SK-N-SH (cell line): ENCODE measurements around the gene RAD51B. TPM values are rescaled to one million over a fixed set of nuclear protein-coding genes. Genes with fewer than 3 reads are reported as not detected.

Experiments used
- CTCF ChIA-PET: fragments of 300-600, 350-600 bp; formaldehyde crosslinking; extraction: SDS; loops from one replicate; lab custom pipeline; 2021; lab: Yijun Ruan, JAX
- POLR2A ChIA-PET: fragments of 350-600 bp; sonication (Branson Sonifier 250); formaldehyde crosslinking; extraction: SDS; loops from one replicate; lab custom pipeline; 2020; ENCODE audit warnings: antibody characterized with exemption, inconsistent platforms; lab: Yijun Ruan, JAX
- DNase-seq: peaks from one replicate; pipeline ENCODE4 v3.0.0; 2012
- H2AFZ ChIP-seq: fragments of 200-600 bp; sonication (generic); 2 replicates; pipeline ENCODE4 v1.8.1; 2016; ENCODE audit warnings: antibody characterized with exemption, mild to moderate bottlenecking, low read depth
- H3F3A ChIP-seq: fragments of 200-600 bp; sonication (generic); replicated peaks from 2 replicates; pipeline ENCODE3; 2016; ENCODE audit warnings: antibody characterized with exemption, mild to moderate bottlenecking; ENCODE audit not compliant: insufficient read depth
- H3K27ac ChIP-seq, 2 experiments: fragments of 200-500 bp in 1 of 2; fragments of 200-600 bp in 1 of 2; sonication (Bioruptor generic) in 1 of 2; sonication (generic), shearing (Covaris generic) in 1 of 2; 2 replicates each; pipeline versions ENCODE4 v1.5.1 to v1.6.1; 2014 to 2016; ENCODE audit warnings: low read depth in 2 of 2, inconsistent platforms in 1 of 2, low read length in 1 of 2, mild to moderate bottlenecking in 1 of 2, mixed read lengths in 1 of 2
- H3K27me3 ChIP-seq: fragments of 200-600 bp; sonication (generic), shearing (Covaris generic); 2 replicates; pipeline ENCODE4 v1.6.1; 2016; ENCODE audit warnings: mixed run types; ENCODE audit not compliant: insufficient read depth
- H3K36me3 ChIP-seq, 2 experiments: fragments of 200-500 bp in 1 of 2; fragments of 200-600 bp in 1 of 2; sonication (Bioruptor generic) in 1 of 2; sonication (generic) in 1 of 2; replicated peaks in 1 of 2; 2 replicates each; pipeline versions ENCODE3 to v1.5.1; 2014 to 2016; ENCODE audit warnings: low read length in 1 of 2, mild to moderate bottlenecking in 1 of 2; ENCODE audit not compliant: insufficient read depth in 2 of 2, control insufficient read depth in 1 of 2
- H3K4me1 ChIP-seq, 2 experiments: fragments of 200-500 bp in 1 of 2; fragments of 200-600 bp in 1 of 2; sonication (Bioruptor generic) in 1 of 2; sonication (generic), shearing (Covaris generic) in 1 of 2; 2 replicates each; pipeline versions ENCODE4 v1.5.1 to v1.6.1; 2014 to 2016; ENCODE audit warnings: low read depth in 1 of 2, low read length in 1 of 2, mixed run types in 1 of 2; ENCODE audit not compliant: insufficient read depth in 2 of 2, control insufficient read depth in 1 of 2
- H3K4me2 ChIP-seq: fragments of 200-600 bp; sonication (generic), shearing (Covaris generic); 2 replicates; pipeline ENCODE4 v1.6.1; 2017; ENCODE audit warnings: mixed run types
- H3K4me3 ChIP-seq, 2 experiments: fragments of 200-500 bp in 1 of 2; fragments of 200-600 bp in 1 of 2; sonication (Bioruptor generic) in 1 of 2; sonication (generic), shearing (Covaris generic) in 1 of 2; 2 replicates each; pipeline versions ENCODE4 v1.5.1 to v1.8.1; 2014 to 2016; ENCODE audit warnings: low read depth in 2 of 2, inconsistent platforms in 1 of 2, low read length in 1 of 2, mild to moderate bottlenecking in 1 of 2, mixed read lengths in 1 of 2, moderate library complexity in 1 of 2
- H3K79me2 ChIP-seq: fragments of 200-600 bp; sonication (generic); 2 replicates; pipeline ENCODE4 v1.8.1; 2017; ENCODE audit warnings: mild to moderate bottlenecking; ENCODE audit not compliant: insufficient read depth
- H3K9ac ChIP-seq: fragments of 200-600 bp; sonication (generic); 2 replicates; pipeline ENCODE4 v1.6.1; 2017; ENCODE audit warnings: mixed run types
- H3K9me2 ChIP-seq: fragments of 200-600 bp; sonication (generic); 2 replicates; pipeline ENCODE4 v1.6.1; 2017; ENCODE audit warnings: mixed run types
- H3K9me3 ChIP-seq: fragments of 200-600 bp; sonication (generic); 2 replicates; pipeline ENCODE4 v1.6.1; 2017; ENCODE audit warnings: mixed run types, mild to moderate bottlenecking, moderate library complexity
- H4K20me1 ChIP-seq: fragments of 200-600 bp; sonication (generic); 2 replicates; pipeline ENCODE4 v1.6.1; 2017; ENCODE audit warnings: mild to moderate bottlenecking, mixed run types; ENCODE audit not compliant: insufficient read depth
- CHD2 ChIP-seq: fragments of 150-350 bp; IDR thresholded peaks from 2 replicates; pipeline ENCODE4 v1.6.1; 2018; ENCODE audit warnings: low read length; ENCODE audit not compliant: partially characterized antibody
- ELF1 ChIP-seq: IDR thresholded peaks from 2 replicates; pipeline ENCODE4 v1.4.0; 2012
- EZH2phosphoT487 ChIP-seq: fragments of 200-600 bp; sonication (generic); IDR thresholded peaks from 2 replicates; pipeline ENCODE4 v1.6.1; 2017; ENCODE audit warnings: low read depth, mixed run types, mild to moderate bottlenecking, antibody characterized with exemption, moderate library complexity, borderline replicate concordance
- FOSL2 ChIP-seq: IDR thresholded peaks from 2 replicates; pipeline ENCODE4 v1.4.0; 2012; ENCODE audit warnings: low read depth, mild to moderate bottlenecking, moderate library complexity, borderline replicate concordance
- FOXJ3 ChIP-seq: sonication (generic); formaldehyde crosslinking; IDR thresholded peaks from 2 replicates; pipeline ENCODE4 v1.5.1; 2020; ENCODE audit warnings: mild to moderate bottlenecking, missing genetic modification reagents
- GATA2 ChIP-seq: sonication (generic); formaldehyde crosslinking; IDR thresholded peaks from 2 replicates; pipeline ENCODE4 v1.5.0; 2020; ENCODE audit warnings: mild to moderate bottlenecking, missing genetic modification reagents
- JUND ChIP-seq: IDR thresholded peaks from 2 replicates; pipeline ENCODE4 v1.4.0; 2012
- NFIC ChIP-seq: IDR thresholded peaks from 2 replicates; pipeline ENCODE4 v1.4.0; 2012; ENCODE audit warnings: borderline replicate concordance
- NRF1 ChIP-seq: IDR thresholded peaks from 2 replicates; pipeline ENCODE4 v1.6.1; 2012; ENCODE audit warnings: low read depth, mild to moderate bottlenecking, low read length
- RFX5 ChIP-seq: IDR thresholded peaks from 2 replicates; pipeline ENCODE4 v1.6.1; 2012; ENCODE audit warnings: mild to moderate bottlenecking, improper control_type of control experiment, low read length
- SIN3A ChIP-seq: IDR thresholded peaks from 2 replicates; pipeline ENCODE4 v1.6.1; 2012; ENCODE audit warnings: low read depth, mild to moderate bottlenecking, low read length, moderate library complexity, borderline replicate concordance
- SMC3 ChIP-seq: IDR thresholded peaks from 2 replicates; pipeline ENCODE4 v1.6.1; 2012; ENCODE audit warnings: low read depth, low read length, improper control_type of control experiment
- TAF1 ChIP-seq: IDR thresholded peaks from 2 replicates; pipeline ENCODE4 v1.6.1; 2012; ENCODE audit warnings: low read depth, mild to moderate bottlenecking, low read length, moderate library complexity, borderline replicate concordance
- USF2 ChIP-seq: fragments of 150-350 bp; IDR thresholded peaks from 2 replicates; pipeline ENCODE4 v1.6.1; 2017; ENCODE audit warnings: antibody characterized with exemption, low read length, low read depth, borderline replicate concordance
- ZBTB33 ChIP-seq: IDR thresholded peaks from 2 replicates; pipeline ENCODE4 v1.4.0; 2012; ENCODE audit warnings: low read depth, borderline replicate concordance
- WGBS: methylation state at CpG from one replicate; pipeline ENCODE4 v1.1.6; 2017; ENCODE audit warnings: low lambda C conversion rate; 5-methylcytosine and 5-hydroxymethylcytosine counted together
- polyA plus RNA-seq, 3 experiments: library from polyadenylated mRNA; depleted of rRNA; stranded (reverse); fragments of >200 nt; gene quantifications; 2 replicates each; pipeline ENCODE4 v1.2.3, GENCODE V29; 2012

Gene RAD51B
- polyA plus RNA-seq, 1 of the 3 experiments (the other 2 are of a cell fraction) = 6.0 TPM

GRCh38 chr14:67851785-67852410, 32.3 kb downstream of the RAD51B start:
- Histone ChIP-seq H2AFZ (no peak overlapping the region), H3K4me1 (no peaks in the 10 kb centered on the region), H3K4me3 (no peak overlapping the region), H3K27me3 (no peaks in the 10 kb centered on the region), H3K9ac (no peak overlapping the region), H4K20me1 (no peaks in the 10 kb centered on the region), H3K9me2 (no peaks in the 10 kb centered on the region), H3K27ac (no peak overlapping the region), H3K9me3 (0 out of 2 replicates have a peak, but pooled peaks cover 2% of the 10 kb centered on the region), H3F3A (no peaks in the 10 kb centered on the region), H3K4me2 (no peak overlapping the region), H3K36me3 (no peaks in the 10 kb centered on the region), H3K79me2 (no peaks in the 10 kb centered on the region)
- WGBS = 95% methylated on average over 6 of the region's 9 CpGs
- DNase-seq = no peak
- TF ChIP-seq NRF1 = no peak
- ChIA-PET POLR2A (no interaction called here), CTCF (no interaction called here)

DNA sequence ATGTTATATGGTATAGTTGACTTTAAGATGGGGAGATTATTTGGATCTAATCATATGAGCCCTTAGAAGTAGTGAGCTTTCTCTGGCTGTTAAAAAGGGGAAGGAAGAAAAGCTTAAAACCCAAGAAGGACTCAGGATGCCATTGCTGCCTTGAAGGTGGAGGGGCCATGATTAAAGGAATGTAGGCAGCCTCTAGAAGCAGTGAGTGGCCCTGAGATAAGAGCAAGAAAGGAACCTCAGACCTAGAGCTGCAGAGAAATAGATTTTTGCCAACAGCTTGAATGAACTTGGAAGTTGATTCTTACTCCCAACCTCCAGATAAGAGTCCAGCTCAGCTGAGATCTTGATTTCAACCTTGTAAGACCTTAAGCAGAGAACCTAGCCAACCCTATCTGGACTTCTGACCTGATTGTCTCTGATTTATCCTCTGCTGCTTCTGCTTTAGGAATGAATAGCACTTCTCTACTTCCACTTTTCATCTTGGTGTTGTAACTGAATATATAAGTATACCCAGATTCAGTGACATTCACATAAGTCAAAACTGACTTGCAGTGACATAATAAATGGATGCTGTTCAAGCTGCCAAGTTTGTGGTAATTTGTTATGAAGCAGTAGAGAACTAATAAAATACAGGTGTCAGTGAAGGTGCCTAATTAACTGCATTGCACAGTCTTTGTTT, 33.5 kb downstream of the RAD51B start:
- Histone ChIP-seq H3K79me2 (no peaks in the 10 kb centered on the region), H3K4me1 (no peaks in the 10 kb centered on the region), H3K9me2 (no peaks in the 10 kb centered on the region), H3K27me3 (no peaks in the 10 kb centered on the region), H3K9me3 (no peaks in the 10 kb centered on the region), H3K36me3 (no peaks in the 10 kb centered on the region), H3F3A (no peaks in the 10 kb centered on the region)
- DNase-seq = no peak
- CTCF ChIA-PET = no interaction called here
- POLR2A ChIA-PET = no interaction called here
- no peak for TF ChIP-seq RFX5
- TF ChIP-seq FOSL2 = no peak
- no peak for TF ChIP-seq FOXJ3 (CRISPR knock-in tag)
- TF ChIP-seq CHD2 = no peak
- TF ChIP-seq, all 33 proteins: peak for 0
- Histone ChIP-seq H2AFZ (no peak overlapping the region), H3K4me3 (no peak overlapping the region), H3K9ac (no peak overlapping the region), H3K27ac (peak overlapping the region in 1 of 2 experiments; percentile 18; a peak in 2 of 4 replicates), H4K20me1 (no peaks in the 10 kb centered on the region), H3K4me2 (no peak overlapping the region)

DNA sequence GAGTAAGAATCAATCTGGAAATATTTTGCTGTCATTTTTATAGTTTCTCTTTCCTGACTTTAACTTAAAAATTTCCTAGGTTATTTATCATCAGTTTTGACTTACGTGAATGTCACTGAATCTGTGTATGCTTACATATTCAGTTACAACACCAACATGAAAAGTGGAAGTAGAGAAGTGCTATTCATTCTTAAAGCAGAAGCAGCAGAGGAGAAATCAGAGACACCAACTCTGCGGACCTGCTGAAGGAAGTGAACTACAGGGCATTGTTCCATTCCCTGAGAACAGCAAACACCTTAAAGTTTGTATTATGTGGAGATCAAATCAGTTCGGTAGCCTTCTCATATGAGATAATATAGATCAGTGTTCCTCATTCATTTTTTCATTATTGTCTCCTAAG, 34.1 kb downstream of the RAD51B start:
- CTCF ChIA-PET = no interaction called here
- 81% methylated on average over 3 of the region's 3 CpGs for WGBS

More for the DNA sequence above, 34.1 kb downstream of the RAD51B start:
- Histone ChIP-seq H4K20me1 (no peaks in the 10 kb centered on the region), H3K4me2 (no peak overlapping the region), H3K4me1 (no peaks in the 10 kb centered on the region), H3K4me3 (no peak overlapping the region), H2AFZ (no peak overlapping the region), H3K27ac (peak overlapping the region in 1 of 2 experiments; percentile 55; a peak in 1 of 4 replicates), H3K9me2 (no peaks in the 10 kb centered on the region), H3K79me2 (no peaks in the 10 kb centered on the region), H3K27me3 (no peaks in the 10 kb centered on the region), H3F3A (no peaks in the 10 kb centered on the region), H3K9me3 (no peaks in the 10 kb centered on the region), H3K9ac (no peak overlapping the region), H3K36me3 (no peaks in the 10 kb centered on the region)
- no peak for TF ChIP-seq USF2
- TF ChIP-seq NFIC = no peak
- TF ChIP-seq FOXJ3 (CRISPR knock-in tag) = no peak
- no peak for TF ChIP-seq ZBTB33
- no peak for TF ChIP-seq EZH2phosphoT487
- no peak for TF ChIP-seq JUND
- no peak for TF ChIP-seq TAF1
- TF ChIP-seq SMC3 = no peak
- no peak for TF ChIP-seq GATA2 (CRISPR knock-in tag)
- no peak for TF ChIP-seq SIN3A
- TF ChIP-seq RFX5 = no peak
- TF ChIP-seq ELF1 = no peak
- no peak for DNase-seq
- POLR2A ChIA-PET = no interaction called here
